ENCODE data around the gene VEPH1. TPM values are rescaled to one million over a fixed set of nuclear protein-coding genes. Genes with fewer than 3 reads are reported as not detected.

The VEPH1 gene
- total and polyA plus RNA-seq, 2 donors (not counting 1 experiment from before 2014, with no cell fraction given): not detected

- H3K4me3 ChIP-seq (ENCODE audit: control extremely low read depth in 1 of 5, extremely low read depth in 1 of 5, insufficient read depth in 1 of 5, low read depth in 2 of 5, low read length in 4 of 5): no peak overlapping the region
- no peaks in the 10 kb centered on the region for H3K79me2 ChIP-seq (ENCODE audit: control insufficient read depth, insufficient read depth, low read length)
- Mint-ChIP-seq H3K4me1 (peaks cover 4% of the 10 kb centered on the region), H3K9me3 (ENCODE audit: insufficient read depth) (no peaks in the 10 kb centered on the region), H3K27me3 (no peaks in the 10 kb centered on the region), H3K27ac (no peak overlapping the region), H3K4me3 (no peak overlapping the region)
- no peaks in the 10 kb centered on the region for H3K9me3 ChIP-seq (ENCODE audit: control extremely low read depth in 1 of 3, control insufficient read depth in 2 of 3, insufficient read depth in 1 of 3, low read length in 2 of 3)
- H3K27me3 ChIP-seq (replicated peaks in 1 of 4; ENCODE audit: control extremely low read depth in 1 of 4, control insufficient read depth in 3 of 4, insufficient read depth in 4 of 4, low read length in 3 of 4): no peaks in the 10 kb centered on the region
- no peak overlapping the region for H3K4me2 ChIP-seq (replicated peaks; ENCODE audit: low read depth, low read length, poor library complexity, severe bottlenecking)
- no peaks in the 10 kb centered on the region for H3K36me3 ChIP-seq (replicated peaks in 1 of 2; ENCODE audit: control extremely low read depth in 1 of 2, control insufficient read depth in 1 of 2, extremely low read depth in 1 of 2, insufficient read depth in 2 of 2, low read length in 1 of 2)
- no peak overlapping the region for H3K27ac ChIP-seq (ENCODE audit: low read length in 2 of 2)
- ATAC-seq (ENCODE audit: low read depth) (no peak), DNase-seq (no peak)
- H2AFZ ChIP-seq (ENCODE audit: insufficient read depth, low read depth, low read length, poor library complexity, severe bottlenecking): no peak overlapping the region
- CTCF ChIA-PET: interaction anchor here (0.6 to 1.4 kb wide), 6 partner anchors 11 to 1014 kb away, joined by 3 to 4 read pairs (median 3); partner anchors contain the start of gene CCNL1
- peaks cover 0 to 5% of the 10 kb centered on the region in 2 donors for H3K4me1 ChIP-seq (ENCODE audit: control insufficient read depth in 2 of 2, insufficient read depth in 2 of 2, low read length in 2 of 2)
- WGBS (ENCODE audit: insufficient coverage): 100% methylated on average over 2 of the region's 3 CpGs
- intact Hi-C loops (cut with micrococcal nuclease): no loop called here
- no peak overlapping the region for H3K9ac ChIP-seq (ENCODE audit: low read length)
- TF ChIP-seq EZH2 (IDR thresholded peaks at IDR 0.05; ENCODE audit: borderline replicate concordance, insufficient read depth, low read depth, low read length, poor library complexity, severe bottlenecking) (no peak), CTCF (IDR thresholded peaks at IDR 0.05) (no peak)
- no peaks in the 10 kb centered on the region for H4K20me1 ChIP-seq (ENCODE audit: control insufficient read depth, insufficient read depth, low read length, poor library complexity, severe bottlenecking)
- POLR2A ChIA-PET: no interaction called here
Measured at GRCh38 chr3:157237886-157238285, 265.3 kb downstream of the VEPH1 start.

GRCh38 chr3:157235291-157235690, 267.9 kb downstream of the VEPH1 start:
- Histone ChIP-seq H3K27ac (ENCODE audit: low read length in 2 of 2) (no peak overlapping the region), H2AFZ (ENCODE audit: insufficient read depth, low read depth, low read length, poor library complexity, severe bottlenecking) (no peak overlapping the region), H3K27me3 (replicated peaks in 1 of 4; ENCODE audit: control extremely low read depth in 1 of 4, control insufficient read depth in 3 of 4, insufficient read depth in 4 of 4, low read length in 3 of 4) (no peaks in the 10 kb centered on the region), H3K36me3 (replicated peaks in 1 of 2; ENCODE audit: control extremely low read depth in 1 of 2, control insufficient read depth in 1 of 2, extremely low read depth in 1 of 2, insufficient read depth in 2 of 2, low read length in 1 of 2) (no peaks in the 10 kb centered on the region), H3K9me3 (ENCODE audit: control extremely low read depth in 1 of 3, control insufficient read depth in 2 of 3, insufficient read depth in 1 of 3, low read length in 2 of 3) (no peaks in the 10 kb centered on the region), H4K20me1 (ENCODE audit: control insufficient read depth, insufficient read depth, low read length, poor library complexity, severe bottlenecking) (no peaks in the 10 kb centered on the region), H3K9ac (ENCODE audit: low read length) (no peak overlapping the region), H3K4me3 (ENCODE audit: control extremely low read depth in 1 of 5, extremely low read depth in 1 of 5, insufficient read depth in 1 of 5, low read depth in 2 of 5, low read length in 4 of 5) (no peak overlapping the region), H3K79me2 (ENCODE audit: control insufficient read depth, insufficient read depth, low read length) (no peaks in the 10 kb centered on the region), H3K4me2 (replicated peaks; ENCODE audit: low read depth, low read length, poor library complexity, severe bottlenecking) (no peak overlapping the region), H3K4me1 (ENCODE audit: control insufficient read depth in 2 of 2, insufficient read depth in 2 of 2, low read length in 2 of 2) (peaks cover 0 to 5% of the 10 kb centered on the region in 2 donors)
- no peaks in the 10 kb centered on the region for H3K27me3 Mint-ChIP-seq
- intact Hi-C loops (cut with micrococcal nuclease): no loop called here
- DNase-seq (no peak), ATAC-seq (ENCODE audit: low read depth) (no peak)
- no peaks in the 10 kb centered on the region for H3K9me3 Mint-ChIP-seq (ENCODE audit: insufficient read depth)
- ChIA-PET CTCF (no interaction called here), POLR2A (no interaction called here)
- WGBS (ENCODE audit: insufficient coverage): 92% methylated on average over 2 of the region's 2 CpGs
- H3K4me3 Mint-ChIP-seq: no peak overlapping the region
- H3K4me1 Mint-ChIP-seq: peaks cover 4% of the 10 kb centered on the region
- TF ChIP-seq CTCF (IDR thresholded peaks at IDR 0.05) (no peak), EZH2 (IDR thresholded peaks at IDR 0.05; ENCODE audit: borderline replicate concordance, insufficient read depth, low read depth, low read length, poor library complexity, severe bottlenecking) (no peak)
- no peak overlapping the region for H3K27ac Mint-ChIP-seq

Measured in B cell (primary cell).